Upper lobe of left lung (tissue), 6 donors: ENCODE measurements around the gene TMTC2. TPM values are rescaled to one million over a fixed set of nuclear protein-coding genes. Genes with fewer than 3 reads are reported as not detected.

ENCODE experiments used
- ATAC-seq, 2 donors: fragments of 200-7000 bp; cut with Tn5 transposase; one replicate each; pipeline ENCODE4 v1.9.1; 2022; ENCODE audit warnings: mild to moderate bottlenecking in 2 of 2, moderate library complexity in 2 of 2; ENCODE audit not compliant: low FRiP score in 2 of 2
- DNase-seq, 2 donors: peaks; one replicate each; pipeline ENCODE4 v3.0.0-alpha.2; 2019 to 2020
- H3K27ac ChIP-seq, 4 donors: fragments of 200-600 bp; sonication (generic); one replicate each; pipeline ENCODE4 v1.5.1; 2016 to 2019
- H3K27me3 ChIP-seq, 4 donors: fragments of 200-600 bp; sonication (generic); one replicate each; pipeline ENCODE4 v1.5.1; 2017 to 2019
- H3K36me3 ChIP-seq, 4 donors: fragments of 200-600 bp; sonication (generic); one replicate each; pipeline ENCODE4 v1.5.1; 2016 to 2019
- H3K4me1 ChIP-seq, 4 donors: fragments of 200-600 bp; sonication (generic); one replicate each; pipeline ENCODE4 v1.5.1; 2018 to 2019
- H3K4me3 ChIP-seq, 4 donors: fragments of 200-600 bp; sonication (generic); one replicate each; pipeline ENCODE4 v1.5.1; 2017 to 2019; ENCODE audit warnings: mild to moderate bottlenecking in 2 of 4, moderate library complexity in 1 of 4
- H3K9me3 ChIP-seq, 4 donors: fragments of 200-600 bp; sonication (generic); one replicate each; pipeline ENCODE4 v1.5.1; 2018 to 2019
- EP300 ChIP-seq, 4 donors: sonication (generic); formaldehyde crosslinking; IDR thresholded peaks; one replicate each; pipeline ENCODE4 v1.5.1; 2017; ENCODE audit warnings: antibody characterized with exemption in 4 of 4, control low read depth in 2 of 4
- POLR2A ChIP-seq, 4 donors: fragments of 450-650 bp; IDR thresholded peaks; one replicate each; pipeline ENCODE4 v1.5.1; 2016 to 2017; ENCODE audit warnings: antibody characterized with exemption in 4 of 4, mild to moderate bottlenecking in 2 of 4
- POLR2AphosphoS5 ChIP-seq, 2 donors: sonication (generic); formaldehyde crosslinking; IDR thresholded peaks; one replicate each; pipeline ENCODE4 v1.5.1; 2017; ENCODE audit warnings: antibody characterized with exemption in 2 of 2
- WGBS, 2 donors: methylation state at CpG; one replicate each; pipeline ENCODE4 v1.1.5; 2017 to 2018; 5-methylcytosine and 5-hydroxymethylcytosine counted together
- total RNA-seq, 6 donors: library from RNA; depleted of rRNA in 4 of 6; stranded (reverse); fragments of >200 nt in 4 of 6; gene quantifications; one replicate each; pipeline versions ENCODE4 v1.1.0 to v1.2.1, GENCODE V29; 2016 to 2021
- TF ChIP-seq, protein P1 (sequence below), 6 experiments: fragments of 450-650 bp in 4 of 6; fragments of 200-600 bp in 2 of 6; sonication (generic) in 2 of 6; IDR thresholded peaks; one replicate each; pipeline ENCODE4 v1.5.1; 2016 to 2019; ENCODE audit warnings: antibody characterized with exemption in 6 of 6
- donor health status: DM: no; HTN: no; CAD: no; lungs with moderate emphysema.
- donor health status: DM: no; HTN: yes; CAD: no; lungs with severe emphysema.

TMTC2 gene
- total RNA-seq, 6 donors from 2014 or later, result 21.2 to 37.7 (median 26.8) TPM

- DNase-seq (no peak), ATAC-seq (no peak)
- no peak for TF ChIP-seq POLR2A (IDR thresholded peaks at IDR 0.05)
- TF ChIP-seq EP300 (IDR thresholded peaks at IDR 0.05), result no peak
- TF ChIP-seq, protein P1, sequence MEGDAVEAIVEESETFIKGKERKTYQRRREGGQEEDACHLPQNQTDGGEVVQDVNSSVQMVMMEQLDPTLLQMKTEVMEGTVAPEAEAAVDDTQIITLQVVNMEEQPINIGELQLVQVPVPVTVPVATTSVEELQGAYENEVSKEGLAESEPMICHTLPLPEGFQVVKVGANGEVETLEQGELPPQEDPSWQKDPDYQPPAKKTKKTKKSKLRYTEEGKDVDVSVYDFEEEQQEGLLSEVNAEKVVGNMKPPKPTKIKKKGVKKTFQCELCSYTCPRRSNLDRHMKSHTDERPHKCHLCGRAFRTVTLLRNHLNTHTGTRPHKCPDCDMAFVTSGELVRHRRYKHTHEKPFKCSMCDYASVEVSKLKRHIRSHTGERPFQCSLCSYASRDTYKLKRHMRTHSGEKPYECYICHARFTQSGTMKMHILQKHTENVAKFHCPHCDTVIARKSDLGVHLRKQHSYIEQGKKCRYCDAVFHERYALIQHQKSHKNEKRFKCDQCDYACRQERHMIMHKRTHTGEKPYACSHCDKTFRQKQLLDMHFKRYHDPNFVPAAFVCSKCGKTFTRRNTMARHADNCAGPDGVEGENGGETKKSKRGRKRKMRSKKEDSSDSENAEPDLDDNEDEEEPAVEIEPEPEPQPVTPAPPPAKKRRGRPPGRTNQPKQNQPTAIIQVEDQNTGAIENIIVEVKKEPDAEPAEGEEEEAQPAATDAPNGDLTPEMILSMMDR (IDR thresholded peaks at IDR 0.05), result no peak
- no peak for TF ChIP-seq POLR2AphosphoS5 (IDR thresholded peaks at IDR 0.05)
Observed at GRCh38 chr12:82870771-82871377, 184.2 kb downstream of the TMTC2 start.

DNA sequence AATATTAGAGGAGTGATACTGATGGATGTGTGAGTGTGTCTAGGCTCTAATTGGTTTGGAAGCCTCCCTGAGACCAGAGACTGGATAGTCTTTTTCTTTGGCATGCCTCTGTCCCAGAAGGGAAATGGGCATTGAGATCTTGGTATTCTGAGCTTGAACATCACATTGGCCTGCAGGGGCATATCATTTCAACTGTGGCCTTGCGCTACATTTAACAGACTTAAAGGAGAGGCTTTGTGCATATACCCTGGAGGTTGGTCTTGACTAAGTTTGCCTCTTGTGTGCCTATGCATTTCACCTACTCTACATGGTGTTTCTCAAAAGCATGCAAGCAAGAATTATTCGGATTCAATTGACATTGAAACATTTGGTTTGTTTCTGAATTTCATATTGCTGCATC is 185.4 kb downstream of the TMTC2 start:
- Histone ChIP-seq H3K27ac (no peak overlapping the region), H3K9me3 (no peaks in the 10 kb centered on the region), H3K36me3 (no peaks in the 10 kb centered on the region), H3K27me3 (no peaks in the 10 kb centered on the region), H3K4me3 (no peak overlapping the region), H3K4me1 (peaks cover 0 to 6% (median 0%) of the 10 kb centered on the region in 4 donors)
- ATAC-seq, result no peak
- WGBS, 2 donors, result 86 to 92% methylated on average over 2 of the region's 2 CpGs
- TF ChIP-seq POLR2AphosphoS5 (IDR thresholded peaks at IDR 0.05), result no peak
- TF ChIP-seq, protein P1 (IDR thresholded peaks at IDR 0.05), result no peak
- TF ChIP-seq POLR2A (IDR thresholded peaks at IDR 0.05), result no peak
- no peak for TF ChIP-seq EP300 (IDR thresholded peaks at IDR 0.05)
- DNase-seq, result no peak

More at GRCh38 chr12:82870771-82871377, 184.2 kb downstream of the TMTC2 start:
- no peaks in the 10 kb centered on the region for H3K36me3 ChIP-seq
- no peaks in the 10 kb centered on the region for H3K9me3 ChIP-seq
- no peak overlapping the region for H3K27ac ChIP-seq
- H3K4me1 ChIP-seq, result peaks cover 0 to 6% (median 0%) of the 10 kb centered on the region in 4 donors
- no peak overlapping the region for H3K4me3 ChIP-seq
- no peaks in the 10 kb centered on the region for H3K27me3 ChIP-seq

GRCh38 chr12:82873309-82873708 is 186.6 kb downstream of the TMTC2 start:
- ATAC-seq, result no peak

GRCh38 chr12:82873951-82874350 is 187.2 kb downstream of the TMTC2 start:
- ATAC-seq, result no peak
- no peak overlapping the region for H3K27ac ChIP-seq
- H3K36me3 ChIP-seq, result no peaks in the 10 kb centered on the region
- DNase-seq, result no peak
- no peaks in the 10 kb centered on the region for H3K9me3 ChIP-seq
- no peak overlapping the region for H3K4me3 ChIP-seq
- WGBS, 2 donors, result 88 to 91% methylated on average over 3 of the region's 3 CpGs
- no peak for TF ChIP-seq EP300 (IDR thresholded peaks at IDR 0.05)
- TF ChIP-seq, protein P1 (IDR thresholded peaks at IDR 0.05), result no peak
- no peak for TF ChIP-seq POLR2AphosphoS5 (IDR thresholded peaks at IDR 0.05)
- TF ChIP-seq POLR2A (IDR thresholded peaks at IDR 0.05), result no peak
- H3K27me3 ChIP-seq, result no peaks in the 10 kb centered on the region
- peaks cover 0 to 6% (median 0%) of the 10 kb centered on the region in 4 donors for H3K4me1 ChIP-seq

More at GRCh38 chr12:82873309-82873708, 186.6 kb downstream of the TMTC2 start:
- DNase-seq, result no peak
- Histone ChIP-seq H3K4me3 (no peak overlapping the region), H3K36me3 (no peaks in the 10 kb centered on the region), H3K9me3 (no peaks in the 10 kb centered on the region), H3K27me3 (no peaks in the 10 kb centered on the region), H3K27ac (no peak overlapping the region), H3K4me1 (peaks cover 0 to 6% (median 0%) of the 10 kb centered on the region in 4 donors)
- no peak for TF ChIP-seq POLR2AphosphoS5 (IDR thresholded peaks at IDR 0.05)
- TF ChIP-seq, protein P1 (IDR thresholded peaks at IDR 0.05), result no peak
- no peak for TF ChIP-seq EP300 (IDR thresholded peaks at IDR 0.05)
- TF ChIP-seq POLR2A (IDR thresholded peaks at IDR 0.05), result no peak

DNA sequence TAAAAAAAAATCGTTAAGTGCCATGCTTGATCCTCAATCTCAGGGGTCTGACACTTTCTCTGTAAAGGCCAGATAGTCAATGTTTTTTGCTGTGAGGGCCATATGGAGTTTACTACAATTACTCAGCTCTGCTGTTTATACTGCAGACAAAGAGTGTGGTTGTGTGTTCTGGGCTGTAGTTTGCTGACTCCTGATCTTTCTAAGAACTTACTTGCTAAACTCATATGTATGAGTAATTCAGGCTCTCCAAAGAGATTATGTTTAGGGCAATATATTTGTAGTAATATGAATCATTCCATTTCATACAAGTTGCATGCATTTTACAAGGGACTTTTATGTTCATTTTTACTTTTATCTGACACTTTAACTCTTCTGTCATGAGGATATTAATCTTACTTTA is 188.2 kb downstream of the TMTC2 start:
- Histone ChIP-seq H3K36me3 (no peaks in the 10 kb centered on the region), H3K9me3 (no peaks in the 10 kb centered on the region), H3K27me3 (no peaks in the 10 kb centered on the region), H3K27ac (no peak overlapping the region), H3K4me3 (no peak overlapping the region), H3K4me1 (peaks cover 0 to 6% (median under 1%) of the 10 kb centered on the region in 4 donors)
- WGBS, 2 donors, result 87 to 90% methylated on average over 1 of the region's 1 CpG
- DNase-seq (no peak), ATAC-seq (no peak)
- TF ChIP-seq POLR2A (IDR thresholded peaks at IDR 0.05) (no peak), EP300 (IDR thresholded peaks at IDR 0.05) (no peak), POLR2AphosphoS5 (IDR thresholded peaks at IDR 0.05) (no peak)
- TF ChIP-seq, protein P1 (IDR thresholded peaks at IDR 0.05), result no peak
